ENCODE measurements around the gene CABLES2.
A peak's percentile ranks its signal among the peaks of the same experiment; 100 is the strongest.

Gene CABLES2

GRCh38 chr20:62407221-62407992 lies at the start of gene CABLES2:
CABLES2 (minus strand) TSS chr20:62407285; CDS start chr20:62407276, 9 bp downstream.
- peak; percentile 90 for DNase-seq

- no peak for DNase-seq
Observed at GRCh38 chr20:62455929-62456328, 48.8 kb upstream of the CABLES2 start.

- no peak for DNase-seq
Observed at GRCh38 chr20:62454904-62455636, 48.0 kb upstream of the CABLES2 start.

GRCh38 chr20:62453186-62453808 lies 46.2 kb upstream of the CABLES2 start:
- no peak for DNase-seq

GRCh38 chr20:62452475-62453095 lies 45.5 kb upstream of the CABLES2 start:
- DNase-seq = no peak

- no peak for DNase-seq
Observed at GRCh38 chr20:62451970-62452369, 44.9 kb upstream of the CABLES2 start.

GRCh38 chr20:62451156-62451767 lies 44.2 kb upstream of the CABLES2 start:
- no peak for DNase-seq

GRCh38 chr20:62449951-62450691 lies 43.0 kb upstream of the CABLES2 start:
- DNase-seq = no peak

- DNase-seq = no peak
Observed at GRCh38 chr20:62448788-62449187, 41.7 kb upstream of the CABLES2 start.

GRCh38 chr20:62448038-62448437 lies 41.0 kb upstream of the CABLES2 start:
- DNase-seq = no peak

GRCh38 chr20:62446888-62447869 lies 40.1 kb upstream of the CABLES2 start:
- no peak for DNase-seq

GRCh38 chr20:62446481-62446880 lies 39.4 kb upstream of the CABLES2 start:
- DNase-seq = no peak

GRCh38 chr20:62445553-62446340 lies 38.7 kb upstream of the CABLES2 start:
- DNase-seq = no peak

GRCh38 chr20:62444286-62444685 lies 37.2 kb upstream of the CABLES2 start:
- no peak for DNase-seq

- DNase-seq = no peak
Observed at GRCh38 chr20:62441987-62442539, 35.0 kb upstream of the CABLES2 start.

- no peak for DNase-seq
Observed at GRCh38 chr20:62439218-62439617, 32.1 kb upstream of the CABLES2 start.

GRCh38 chr20:62437927-62438326 lies 30.8 kb upstream of the CABLES2 start:
- DNase-seq = no peak

- DNase-seq = no peak
Observed at GRCh38 chr20:62437496-62437895, 30.4 kb upstream of the CABLES2 start.

- no peak for DNase-seq
Observed at GRCh38 chr20:62436692-62437091, 29.6 kb upstream of the CABLES2 start.
